ENCODE data around the gene POP7.
A peak's percentile ranks its signal among the peaks of the same experiment; 100 is the strongest.

- no peak for TF ChIP-seq TCF7 (CRISPR knock-in tag; IDR thresholded peaks at IDR 0.05; ENCODE audit: low read depth)
- TF ChIP-seq, protein P1, sequence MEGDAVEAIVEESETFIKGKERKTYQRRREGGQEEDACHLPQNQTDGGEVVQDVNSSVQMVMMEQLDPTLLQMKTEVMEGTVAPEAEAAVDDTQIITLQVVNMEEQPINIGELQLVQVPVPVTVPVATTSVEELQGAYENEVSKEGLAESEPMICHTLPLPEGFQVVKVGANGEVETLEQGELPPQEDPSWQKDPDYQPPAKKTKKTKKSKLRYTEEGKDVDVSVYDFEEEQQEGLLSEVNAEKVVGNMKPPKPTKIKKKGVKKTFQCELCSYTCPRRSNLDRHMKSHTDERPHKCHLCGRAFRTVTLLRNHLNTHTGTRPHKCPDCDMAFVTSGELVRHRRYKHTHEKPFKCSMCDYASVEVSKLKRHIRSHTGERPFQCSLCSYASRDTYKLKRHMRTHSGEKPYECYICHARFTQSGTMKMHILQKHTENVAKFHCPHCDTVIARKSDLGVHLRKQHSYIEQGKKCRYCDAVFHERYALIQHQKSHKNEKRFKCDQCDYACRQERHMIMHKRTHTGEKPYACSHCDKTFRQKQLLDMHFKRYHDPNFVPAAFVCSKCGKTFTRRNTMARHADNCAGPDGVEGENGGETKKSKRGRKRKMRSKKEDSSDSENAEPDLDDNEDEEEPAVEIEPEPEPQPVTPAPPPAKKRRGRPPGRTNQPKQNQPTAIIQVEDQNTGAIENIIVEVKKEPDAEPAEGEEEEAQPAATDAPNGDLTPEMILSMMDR (IDR thresholded peaks at IDR 0.05) = peak; percentile 91
Measured at GRCh38 chr7:100691676-100692577, 14.0 kb upstream of the POP7 start.

Data from WTC11 (cell line).